K562 (cell line): ENCODE results near the gene SLC7A10. TPM values are rescaled to one million over a fixed set of nuclear protein-coding genes. Genes with fewer than 3 reads are reported as not detected.

Experiments used
- ATAC-seq: fragments of 200-7000 bp; cut with Tn5 transposase; 3 replicates; pipeline ENCODE4 v1.9.1; 2020; ENCODE audit warnings: moderate library complexity
- BruUV-seq: library from RNA; stranded (reverse); fragments of 400-500 nt; replicated peaks from 2 replicates; lab custom pipeline; 2021; lab: Mats Ljungman, UMichigan
- CTCF ChIA-PET: fragments of 300-600 bp; formaldehyde crosslinking; extraction: SDS; loops from one replicate; lab custom pipeline; 2021; ENCODE audit warnings: low intra/inter-chr PET ratio; lab: Yijun Ruan, JAX
- POLR2A ChIA-PET: fragments of 300-600, 350-650 bp; sonication (Branson Sonifier 250); formaldehyde crosslinking; extraction: SDS; loops from one replicate; lab custom pipeline; 2021; ENCODE audit warnings: antibody characterized with exemption, inconsistent platforms; lab: Yijun Ruan, JAX
- DNase-seq, 4 experiments: peaks; one replicate each; pipeline versions ENCODE4 v3.0.0 to v3.0.0-alpha.2; 2011 to 2018; ENCODE audit warnings: low spot score in 3 of 4, mixed read lengths in 3 of 4; ENCODE audit errors: extremely low read depth in 1 of 4
- FAIRE-seq: peaks from 2 replicates; lab custom pipeline; 2011; peaks lifted over from hg19 to GRCh38; lab: Jason Lieb, UNC
- H2AFZ ChIP-seq: 2 replicates; pipeline ENCODE4 v1.6.0; 2011; ENCODE audit warnings: low read depth, low read length, control low read depth, inconsistent platforms
- H3K27ac ChIP-seq: fragments of 200-600 bp; 3 replicates; pipeline ENCODE4 v1.8.0; 2011; ENCODE audit warnings: low read depth, mild to moderate bottlenecking, control low read depth, inconsistent platforms, low read length, moderate library complexity, mixed read lengths; ENCODE audit errors: extremely low read depth
- H3K27me3 ChIP-seq, 2 experiments: fragments of 300-600 bp in 1 of 2; 2 replicates in 1 of 2; 3 replicates in 1 of 2; pipeline versions ENCODE4 v1.6.0 to v1.8.0; 2011; ENCODE audit warnings: inconsistent platforms in 2 of 2, low read length in 2 of 2, mild to moderate bottlenecking in 1 of 2, mixed read lengths in 1 of 2, moderate library complexity in 1 of 2; ENCODE audit not compliant: control insufficient read depth in 2 of 2, insufficient read depth in 2 of 2
- H3K36me3 ChIP-seq: fragments of 300-600 bp; 3 replicates; pipeline ENCODE4 v1.8.0; 2011; ENCODE audit warnings: mild to moderate bottlenecking, low read length, inconsistent platforms; ENCODE audit not compliant: control insufficient read depth, insufficient read depth
- H3K4me1 ChIP-seq, 2 experiments: fragments of 200-600 bp in 1 of 2; replicated peaks in 1 of 2; 2 replicates in 1 of 2; 3 replicates in 1 of 2; pipeline versions ENCODE4 v1.5.1 to v1.8.0; 2011; ENCODE audit warnings: inconsistent platforms in 2 of 2, low read length in 2 of 2, mild to moderate bottlenecking in 1 of 2, mixed read lengths in 1 of 2, moderate library complexity in 1 of 2; ENCODE audit not compliant: control insufficient read depth in 2 of 2, insufficient read depth in 2 of 2
- H3K4me2 ChIP-seq: 2 replicates; pipeline ENCODE4 v1.6.1; 2011; ENCODE audit warnings: low read length, control low read depth, inconsistent platforms, mixed read lengths; ENCODE audit not compliant: insufficient read depth
- H3K4me3 ChIP-seq: fragments of 200-600 bp; sonication (generic), shearing (Covaris generic); 2 replicates; pipeline ENCODE4 v1.5.1; 2016; ENCODE audit warnings: control low read depth, inconsistent platforms
- H3K79me2 ChIP-seq: fragments of 200-600 bp; 3 replicates; pipeline ENCODE4 v1.8.0; 2011; ENCODE audit warnings: low read length, inconsistent platforms; ENCODE audit not compliant: control insufficient read depth, insufficient read depth
- H3K9ac ChIP-seq, 2 experiments: 2 replicates each; pipeline versions ENCODE4 v1.6.0 to v1.6.1; 2011; ENCODE audit warnings: low read depth in 2 of 2, low read length in 2 of 2, control low read depth in 1 of 2, inconsistent platforms in 1 of 2, mild to moderate bottlenecking in 1 of 2, mixed read lengths in 1 of 2; ENCODE audit not compliant: insufficient read depth in 1 of 2
- H3K9me1 ChIP-seq: one replicate; pipeline ENCODE4 v1.6.0; 2011; ENCODE audit warnings: inconsistent platforms, mild to moderate bottlenecking, low read length, moderate library complexity; ENCODE audit not compliant: control insufficient read depth, insufficient read depth
- H3K9me3 ChIP-seq: replicated peaks from 2 replicates; pipeline ENCODE4 v1.5.1; 2011; ENCODE audit warnings: low read depth, low read length, inconsistent platforms; ENCODE audit not compliant: control insufficient read depth, insufficient read depth
- H4K20me1 ChIP-seq: replicated peaks from 2 replicates; pipeline ENCODE4 v1.6.1; 2011; ENCODE audit warnings: low read length, inconsistent platforms, mixed read lengths; ENCODE audit not compliant: control insufficient read depth, insufficient read depth
- ASH1L ChIP-seq: fragments of 450-650 bp; IDR thresholded peaks from 2 replicates; pipeline ENCODE4 v1.6.1; 2018; ENCODE audit warnings: borderline replicate concordance, mild to moderate bottlenecking, low read depth; ENCODE audit not compliant: partially characterized antibody
- CREB1 ChIP-seq, 2 experiments: sonication (generic) in 1 of 2; formaldehyde crosslinking in 1 of 2; IDR thresholded peaks; 2 replicates each; pipeline versions ENCODE4 v1.6.1 to v1.8.0; 2012 to 2022; ENCODE audit warnings: inconsistent platforms in 1 of 2, mild to moderate bottlenecking in 1 of 2, missing genetic modification reagents in 1 of 2, moderate library complexity in 1 of 2
- GATAD2B ChIP-seq: fragments of 450-650 bp; IDR thresholded peaks from 2 replicates; pipeline ENCODE4 v1.6.1; 2017; ENCODE audit warnings: mild to moderate bottlenecking, borderline replicate concordance
- HCFC1 ChIP-seq: IDR thresholded peaks from 2 replicates; pipeline ENCODE4 v1.6.1; 2012; ENCODE audit warnings: low read depth, low read length, improper control_type of control experiment
- IRF2 ChIP-seq: sonication (generic); formaldehyde crosslinking; IDR thresholded peaks from 2 replicates; pipeline ENCODE4 v1.8.1; 2022; ENCODE audit warnings: mild to moderate bottlenecking, missing genetic modification reagents
- MTA2 ChIP-seq: fragments of 450-650 bp; IDR thresholded peaks from 2 replicates; pipeline ENCODE4 v1.6.1; 2016; ENCODE audit warnings: low read depth
- NFXL1 ChIP-seq: fragments of 450-650 bp; formaldehyde crosslinking; IDR thresholded peaks from 2 replicates; pipeline ENCODE4 v1.4.0; 2021; ENCODE audit warnings: mild to moderate bottlenecking
- RAD21 ChIP-seq, 2 experiments: fragments of 250-450 bp in 1 of 2; fragments of 450-650 bp in 1 of 2; sonication (Bioruptor Pico) in 1 of 2; formaldehyde crosslinking in 1 of 2; IDR thresholded peaks in 1 of 2; conservative IDR thresholded peaks in 1 of 2; 2 replicates each; pipeline versions ENCODE4 v1.4.0 to v1.8.0; 2020 to 2022; ENCODE audit warnings: mild to moderate bottlenecking in 2 of 2, moderate library complexity in 1 of 2
- SAP30 ChIP-seq: fragments of 200-600 bp; sonication (generic); IDR thresholded peaks from 2 replicates; pipeline ENCODE4 v1.6.1; 2012; ENCODE audit warnings: borderline replicate concordance, low read depth, mild to moderate bottlenecking, moderate library complexity, low read length, control low read depth, inconsistent platforms; ENCODE audit not compliant: insufficient read depth, poor library complexity, severe bottlenecking
- SNIP1 ChIP-seq: fragments of 450-650 bp; IDR thresholded peaks from 2 replicates; pipeline ENCODE4 v1.7.1; 2017; ENCODE audit warnings: low read depth, mild to moderate bottlenecking
- SREBF2 ChIP-seq: sonication (generic); formaldehyde crosslinking; IDR thresholded peaks from 2 replicates; pipeline ENCODE4 v1.4.0; 2020; ENCODE audit warnings: mild to moderate bottlenecking, missing genetic modification reagents
- TCFL5 ChIP-seq: fragments of 250-450 bp; sonication (Bioruptor Pico); conservative IDR thresholded peaks from 2 replicates; pipeline ENCODE4 v1.6.1; 2021; ENCODE audit warnings: mild to moderate bottlenecking, moderate library complexity, matching md5 sums
- ZBED1 ChIP-seq: IDR thresholded peaks from 2 replicates; pipeline ENCODE4 v1.6.1; 2014
- ZBTB12 ChIP-seq: fragments of 250-450 bp; sonication (Bioruptor Pico); IDR thresholded peaks from 2 replicates; pipeline ENCODE4 v1.4.0; 2020
- ZNF165 ChIP-seq: fragments of 250-450 bp; sonication (Bioruptor Pico); IDR thresholded peaks from 2 replicates; pipeline ENCODE4 v1.4.0; 2020; ENCODE audit warnings: borderline replicate concordance
- ZNF282 ChIP-seq: sonication (generic); formaldehyde crosslinking; IDR thresholded peaks from 2 replicates; pipeline ENCODE4 v1.8.1; 2023; ENCODE audit warnings: missing genetic modification reagents
- ZNF584 ChIP-seq: fragments of 200-800 bp; sonication (Bioruptor generic); IDR thresholded peaks from 2 replicates; pipeline ENCODE4 v1.6.1; 2016; ENCODE audit warnings: low read depth, mild to moderate bottlenecking, missing genetic modification characterization, missing compliant biosample characterization
- ZNF707 ChIP-seq: fragments of 250-450 bp; sonication (Bioruptor Pico); conservative IDR thresholded peaks from 2 replicates; pipeline ENCODE4 v1.8.0; 2022; ENCODE audit warnings: inconsistent platforms, mild to moderate bottlenecking, moderate library complexity
- ZSCAN29 ChIP-seq: fragments of 450-650 bp; IDR thresholded peaks from 2 replicates; pipeline ENCODE4 v1.6.1; 2017
- WGBS: fragments of 100-300 bp; shearing (Covaris generic); methylation state at CpG from one replicate; pipeline ENCODE4 v1.1.6; 2016; ENCODE audit warnings: low coverage, mixed read lengths; ENCODE audit not compliant: insufficient coverage; ENCODE audit errors: missing lambda C conversion rate; 5-methylcytosine and 5-hydroxymethylcytosine counted together
- in situ Hi-C: fragments of 300-500 bp; cut with MboI; formaldehyde crosslinking; loops from 4 replicates; pipeline ENCODE4 v1.15.0; 2018; ENCODE audit warnings: inconsistent platforms, mixed read lengths
- intact Hi-C: fragments of 100-400 bp; cut with micrococcal nuclease; formaldehyde crosslinking; loops from 2 replicates; pipeline ENCODE4 v1.14.2; 2022
- polyA plus RNA-seq, 8 experiments: library from polyadenylated mRNA; depleted of rRNA in 4 of 8; stranded (reverse) in 5 of 8; unstranded in 3 of 8; fragments of >200 nt; fragmentation: Nextera tagmentation in 2 of 8; fragmentation: Illumina TruSeq in 1 of 8; extraction: Ambion mirVana in 2 of 8; extraction: Trizol in 1 of 8; gene quantifications; 2 replicates each; pipeline versions ENCODE4 v1.2.1 to v1.2.3, GENCODE V29; 2011 to 2014; ENCODE audit warnings: inconsistent platforms in 1 of 8, missing spikeins in 1 of 8
- total RNA-seq, 7 experiments: library from RNA; depleted of rRNA in 6 of 7; stranded (reverse); fragments of >200 nt in 6 of 7; fragmentation: Illumina TruSeq in 2 of 7; extraction: Trizol in 2 of 7; gene quantifications; 2 replicates each; pipeline versions ENCODE4 v1.2.1 to v1.2.3, GENCODE V29; 2011 to 2021; ENCODE audit warnings: low replicate concordance in 1 of 7
- TF ChIP-seq, protein P1 (sequence below): fragments of 450-650 bp; formaldehyde crosslinking; conservative IDR thresholded peaks from 2 replicates; pipeline ENCODE4 v1.4.0; 2022; ENCODE audit warnings: mild to moderate bottlenecking, missing genetic modification characterization

SLC7A10 gene
- total and polyA plus RNA-seq, 9 of the 15 experiments (the other 6 are each of a cell fraction or from before 2014, with no cell fraction given), result 0.07 TPM; not detected in 8

GRCh38 chr19:33207040-33207620 lies 18.5 kb downstream of the SLC7A10 start:
- no peak for ATAC-seq
- Histone ChIP-seq H3K27me3 (peaks cover 11 to 90% of the 10 kb centered on the region in 2 experiments; a peak in 4 of 5 replicates), H3K9ac (no peak overlapping the region), H3K79me2 (no peaks in the 10 kb centered on the region), H3K27ac (no peak overlapping the region), H4K20me1 (peaks cover 9% of the 10 kb centered on the region; the same call in 1 of the 2 replicates), H2AFZ (no peak overlapping the region), H3K4me2 (no peak overlapping the region), H3K4me3 (no peak overlapping the region), H3K4me1 (peaks cover 0 to 37% of the 10 kb centered on the region in 2 experiments; a peak in 2 of 5 replicates), H3K9me3 (no peaks in the 10 kb centered on the region), H3K9me1 (no peaks in the 10 kb centered on the region), H3K36me3 (no peaks in the 10 kb centered on the region)
- no TSS peak for BruUV-seq
- no peak for DNase-seq
- ChIA-PET CTCF (no interaction called here), POLR2A (no interaction called here)
- in situ Hi-C loops, result no loop called here
- intact Hi-C loops, result no loop called here
- WGBS, result under 1% methylated on average over 22 of the region's 38 CpGs
- TF ChIP-seq RAD21 (CRISPR knock-in tag; conservative IDR thresholded peaks at IDR 0.05 in 1 of 2, IDR thresholded peaks at IDR 0.05 in 1 of 2), result no peak
- no peak for TF ChIP-seq CREB1 (IDR thresholded peaks at IDR 0.05)
- no peak for TF ChIP-seq CREB1 (CRISPR knock-in tag; IDR thresholded peaks at IDR 0.05)
- no peak for TF ChIP-seq ZSCAN29
- no peak for TF ChIP-seq GATAD2B
- TF ChIP-seq ZNF165 (CRISPR knock-in tag), result no peak
- no peak for TF ChIP-seq ZNF584 (CRISPR knock-in tag)
- no peak for TF ChIP-seq IRF2
- TF ChIP-seq NFXL1, result no peak
- TF ChIP-seq, protein P1, sequence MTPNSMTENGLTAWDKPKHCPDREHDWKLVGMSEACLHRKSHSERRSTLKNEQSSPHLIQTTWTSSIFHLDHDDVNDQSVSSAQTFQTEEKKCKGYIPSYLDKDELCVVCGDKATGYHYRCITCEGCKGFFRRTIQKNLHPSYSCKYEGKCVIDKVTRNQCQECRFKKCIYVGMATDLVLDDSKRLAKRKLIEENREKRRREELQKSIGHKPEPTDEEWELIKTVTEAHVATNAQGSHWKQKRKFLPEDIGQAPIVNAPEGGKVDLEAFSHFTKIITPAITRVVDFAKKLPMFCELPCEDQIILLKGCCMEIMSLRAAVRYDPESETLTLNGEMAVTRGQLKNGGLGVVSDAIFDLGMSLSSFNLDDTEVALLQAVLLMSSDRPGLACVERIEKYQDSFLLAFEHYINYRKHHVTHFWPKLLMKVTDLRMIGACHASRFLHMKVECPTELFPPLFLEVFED (CRISPR knock-in tag), result no peak
- no peak for TF ChIP-seq SNIP1
- no peak for TF ChIP-seq ZBED1
- no peak for TF ChIP-seq HCFC1
- TF ChIP-seq SREBF2 (CRISPR knock-in tag), result no peak
- TF ChIP-seq ZBTB12 (CRISPR knock-in tag), result no peak
- no peak for TF ChIP-seq TCFL5
- no peak for TF ChIP-seq SAP30
- no peak for TF ChIP-seq ZNF282 (CRISPR knock-in tag)
- TF ChIP-seq ZNF707 (CRISPR knock-in tag), result no peak
- TF ChIP-seq ASH1L, result no peak
- TF ChIP-seq MTA2, result no peak
- FAIRE-seq, result no peak
